Hepatic stellate cell (primary cell): ENCODE results near the gene PWP2.
"Not testable (repeated sequence)": the region's sequence is repeated elsewhere in the genome, so short reads cannot be mapped to it uniquely, and the experiment has no call there.

ENCODE experiments used
- DNase-seq: peaks from one replicate; pipeline ENCODE4 v3.0.0; 2011; ENCODE audit warnings: low spot score

The PWP2 gene

GRCh38 chr21:44107026-44107501 is at the start of gene PWP2:
PWP2 (plus strand) TSS chr21:44107399; CDS start chr21:44107417, 18 bp downstream.
- DNase-seq: not testable (repeated sequence)

GRCh38 chr21:44057960-44058651 is 49.1 kb upstream of the PWP2 start:
- DNase-seq: no peak

- no peak for DNase-seq
Observed at GRCh38 chr21:44058652-44058964, 48.6 kb upstream of the PWP2 start.

GRCh38 chr21:44058981-44059380 is 48.2 kb upstream of the PWP2 start:
- no peak for DNase-seq

GRCh38 chr21:44059710-44060109 is 47.5 kb upstream of the PWP2 start:
- no peak for DNase-seq

DNA sequence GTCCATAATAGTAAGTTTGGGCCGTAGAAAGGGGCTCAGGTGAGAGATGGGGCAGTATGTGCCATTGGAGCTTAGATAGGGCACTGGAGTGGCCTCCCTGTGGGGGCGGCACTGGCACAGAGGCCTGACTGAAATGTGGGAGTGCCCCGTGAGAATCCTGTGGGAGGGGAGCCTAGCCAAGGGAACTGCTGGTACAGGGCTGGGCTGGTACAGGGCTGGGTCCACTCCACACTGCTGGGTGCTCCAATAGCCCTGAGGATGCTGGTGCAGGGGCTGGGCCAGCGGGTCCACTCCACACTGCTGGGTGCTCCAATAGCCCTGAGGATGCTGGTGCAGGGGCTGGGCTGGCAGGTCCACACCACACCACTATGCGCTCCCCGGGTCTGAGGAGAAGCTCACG is 44.8 kb upstream of the PWP2 start:
- DNase-seq: no peak

DNA sequence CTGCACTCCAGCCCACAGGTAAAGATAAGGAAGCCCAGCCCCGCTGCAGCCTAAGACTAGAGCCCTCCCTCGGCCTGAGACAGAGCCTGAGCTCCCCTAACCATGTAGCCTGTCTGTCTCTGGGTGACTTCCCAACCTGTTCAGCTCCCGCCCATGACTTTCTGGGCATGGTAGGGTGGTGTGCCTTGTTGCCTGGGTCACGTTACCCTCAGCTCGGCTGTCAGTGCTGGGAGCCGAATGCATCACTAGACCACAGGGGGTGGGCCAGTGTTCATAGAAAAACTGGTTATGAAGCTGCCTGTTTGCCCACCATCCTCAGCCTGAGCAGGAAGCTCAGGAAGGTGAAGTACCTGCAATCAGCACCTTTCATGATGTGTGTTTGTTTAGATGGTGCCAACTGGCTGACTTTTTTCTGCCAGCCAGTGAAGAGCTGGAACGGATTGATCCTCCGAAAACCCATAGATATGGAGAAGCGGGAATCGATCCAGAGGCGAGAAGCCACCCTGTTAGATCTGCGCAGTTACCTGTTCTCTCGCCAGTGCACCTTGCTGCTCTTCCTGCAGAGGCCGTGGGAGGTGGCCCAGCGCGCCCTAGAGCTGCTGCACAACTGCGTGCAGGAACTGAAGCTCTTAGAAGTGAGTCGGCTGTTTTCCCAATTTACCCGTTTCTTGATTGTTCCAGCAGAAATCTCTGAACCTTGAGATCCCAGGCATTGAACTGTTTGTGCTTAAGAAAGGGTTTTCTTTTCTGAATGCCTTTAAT is 43.9 kb upstream of the PWP2 start:
- no peak for DNase-seq

GRCh38 chr21:44064852-44065403 is 42.3 kb upstream of the PWP2 start:
- DNase-seq: no peak

- DNase-seq: no peak
Observed at GRCh38 chr21:44065428-44065827, 41.8 kb upstream of the PWP2 start.

DNA sequence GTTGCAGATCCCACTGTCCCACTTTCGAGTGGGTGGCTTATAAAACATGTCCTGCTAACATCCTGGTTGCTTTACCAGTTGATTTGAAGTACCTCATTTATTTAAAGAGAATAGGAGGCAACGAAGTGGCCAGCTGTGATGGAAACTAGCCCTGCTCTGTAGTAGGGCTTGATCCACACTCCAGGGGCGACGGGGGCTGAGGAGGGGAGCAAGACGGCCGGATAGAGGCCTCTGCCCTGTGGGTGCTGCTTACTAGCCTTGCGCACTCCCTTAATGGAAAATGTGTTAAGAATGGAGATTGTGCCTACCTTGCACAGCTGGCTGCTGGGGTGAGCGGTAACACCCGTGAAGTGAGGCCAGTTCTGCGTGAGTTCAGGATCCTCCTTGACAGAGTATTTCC is 41.1 kb upstream of the PWP2 start:
- DNase-seq: no peak

- no peak for DNase-seq
Observed at GRCh38 chr21:44067011-44067839, 40.0 kb upstream of the PWP2 start.

DNA sequence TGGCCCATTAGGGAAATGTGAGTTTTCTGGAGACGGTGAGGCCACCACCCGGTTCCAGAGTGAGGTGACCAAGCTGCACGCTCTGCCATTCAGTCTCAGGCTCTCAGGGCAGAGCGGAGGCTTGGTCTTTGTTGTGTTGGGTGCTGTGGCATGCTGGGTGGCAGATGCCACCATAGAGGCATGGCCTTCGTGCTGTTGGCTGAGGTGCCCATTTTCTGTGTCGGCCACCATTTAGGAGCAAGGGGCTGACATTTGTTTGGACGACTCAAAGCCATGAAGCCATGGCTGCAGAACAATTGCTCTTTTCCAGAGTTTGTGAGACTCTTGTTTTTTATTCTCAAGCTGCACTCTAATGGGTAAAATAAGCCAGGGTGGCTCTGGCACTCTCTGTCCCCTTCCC is 36.8 kb upstream of the PWP2 start:
- no peak for DNase-seq

DNA sequence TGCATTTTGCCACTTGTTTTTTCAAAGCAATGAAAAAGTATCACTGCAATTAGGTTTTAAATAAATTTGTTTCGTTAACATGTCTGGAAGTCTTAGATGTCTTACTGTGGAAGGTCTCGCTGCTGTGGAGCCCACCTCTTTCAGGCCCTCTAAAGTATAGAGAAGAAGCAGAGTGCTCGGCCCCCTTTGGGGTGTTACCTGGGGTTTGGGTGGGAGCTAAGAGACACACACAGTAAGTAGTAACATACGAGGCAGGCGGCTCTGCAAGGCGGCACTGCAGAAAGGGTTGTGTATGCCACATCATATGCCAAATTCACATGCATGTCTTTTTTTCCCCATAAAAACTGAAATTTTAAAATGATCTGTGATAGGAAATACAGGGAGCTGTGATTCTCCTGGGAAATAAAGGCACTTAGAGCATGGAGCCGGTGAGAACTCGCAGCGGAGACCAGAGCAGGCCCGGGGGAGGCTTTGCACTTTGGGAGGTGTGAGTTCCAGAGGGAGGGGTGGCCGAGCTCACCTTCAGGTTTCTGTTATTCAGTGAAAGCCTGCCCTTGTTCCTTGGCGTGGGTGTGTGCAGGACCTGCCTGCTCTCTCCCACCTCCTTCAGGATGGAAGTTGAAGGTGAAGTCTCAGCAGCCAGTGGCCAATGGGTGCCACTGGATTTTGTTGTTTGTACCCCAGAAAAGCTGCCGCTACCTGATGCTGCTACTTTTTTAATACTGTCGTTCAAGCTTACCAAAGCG is 35.7 kb upstream of the PWP2 start:
- no peak for DNase-seq

DNA sequence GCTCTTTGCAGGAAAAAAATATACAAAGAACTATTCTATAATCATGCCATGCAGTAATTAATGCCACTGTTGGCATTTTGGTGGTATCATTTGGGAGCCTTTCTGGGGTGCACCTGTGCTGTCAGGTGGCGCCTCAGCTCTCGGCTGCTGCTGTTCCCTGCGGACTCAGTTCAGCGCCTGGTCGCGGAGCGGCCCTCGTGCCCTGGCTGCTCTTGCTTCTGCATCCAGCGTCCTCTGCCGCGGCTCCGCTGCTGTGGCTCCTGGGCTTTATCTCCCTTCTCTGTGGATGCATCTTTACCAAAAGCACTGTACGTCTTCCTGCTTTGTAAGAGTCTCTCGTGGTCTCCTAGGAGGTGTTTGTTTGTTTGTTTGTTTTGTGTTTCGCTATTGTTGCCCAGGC is 35.1 kb upstream of the PWP2 start:
- no peak for DNase-seq

GRCh38 chr21:44074315-44074958 is 32.8 kb upstream of the PWP2 start:
- no peak for DNase-seq

GRCh38 chr21:44076316-44076715 is 30.9 kb upstream of the PWP2 start:
- DNase-seq: no peak

DNA sequence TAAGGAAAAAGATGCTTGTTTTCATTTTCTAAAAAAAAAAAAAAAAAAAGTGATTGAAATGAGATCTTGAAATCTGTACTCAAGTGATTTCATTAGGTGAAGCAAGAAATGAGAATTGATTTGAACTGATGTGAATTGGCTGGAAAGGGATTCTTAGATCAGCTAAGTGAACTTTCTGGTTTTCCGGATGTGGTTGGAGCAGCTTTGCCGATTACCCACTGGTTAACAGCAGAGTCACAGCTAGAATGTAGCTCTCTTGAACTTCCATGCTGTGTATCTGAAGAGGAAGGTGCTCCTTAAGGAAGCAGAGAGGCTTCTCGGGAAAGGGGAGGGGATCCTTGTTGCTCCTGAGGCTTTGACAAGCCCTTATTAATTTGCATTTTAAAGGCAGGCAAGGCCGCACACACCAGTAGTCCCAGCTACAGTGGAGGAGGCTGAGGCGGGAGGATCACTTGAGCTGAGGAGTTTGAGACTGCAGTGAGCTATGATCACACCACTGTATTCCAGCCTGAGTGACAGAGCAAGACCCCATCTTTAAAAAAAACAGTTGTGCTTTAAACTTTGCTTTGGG is 28.7 kb upstream of the PWP2 start:
- no peak for DNase-seq

DNA sequence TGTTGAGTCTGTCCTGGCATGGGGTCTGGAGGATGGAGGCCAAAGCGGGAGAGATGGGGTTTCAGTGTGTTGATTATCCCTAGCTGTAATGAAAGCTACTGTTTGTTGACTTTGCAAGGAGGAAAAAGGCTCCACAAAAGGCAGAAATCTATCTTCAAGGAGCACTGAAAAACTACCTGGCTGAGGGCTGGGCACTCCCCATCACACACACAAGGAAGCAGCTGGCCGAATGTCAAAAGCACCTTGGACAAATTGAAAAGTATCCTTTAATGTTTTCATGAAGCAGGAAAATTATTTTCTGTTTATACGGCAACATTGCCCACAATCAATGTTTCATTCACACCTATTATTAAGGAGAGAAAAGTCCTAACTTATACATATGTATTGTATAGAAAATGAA is 27.8 kb upstream of the PWP2 start:
- no peak for DNase-seq

GRCh38 chr21:44079846-44080245 is 27.4 kb upstream of the PWP2 start:
- no peak for DNase-seq

DNA sequence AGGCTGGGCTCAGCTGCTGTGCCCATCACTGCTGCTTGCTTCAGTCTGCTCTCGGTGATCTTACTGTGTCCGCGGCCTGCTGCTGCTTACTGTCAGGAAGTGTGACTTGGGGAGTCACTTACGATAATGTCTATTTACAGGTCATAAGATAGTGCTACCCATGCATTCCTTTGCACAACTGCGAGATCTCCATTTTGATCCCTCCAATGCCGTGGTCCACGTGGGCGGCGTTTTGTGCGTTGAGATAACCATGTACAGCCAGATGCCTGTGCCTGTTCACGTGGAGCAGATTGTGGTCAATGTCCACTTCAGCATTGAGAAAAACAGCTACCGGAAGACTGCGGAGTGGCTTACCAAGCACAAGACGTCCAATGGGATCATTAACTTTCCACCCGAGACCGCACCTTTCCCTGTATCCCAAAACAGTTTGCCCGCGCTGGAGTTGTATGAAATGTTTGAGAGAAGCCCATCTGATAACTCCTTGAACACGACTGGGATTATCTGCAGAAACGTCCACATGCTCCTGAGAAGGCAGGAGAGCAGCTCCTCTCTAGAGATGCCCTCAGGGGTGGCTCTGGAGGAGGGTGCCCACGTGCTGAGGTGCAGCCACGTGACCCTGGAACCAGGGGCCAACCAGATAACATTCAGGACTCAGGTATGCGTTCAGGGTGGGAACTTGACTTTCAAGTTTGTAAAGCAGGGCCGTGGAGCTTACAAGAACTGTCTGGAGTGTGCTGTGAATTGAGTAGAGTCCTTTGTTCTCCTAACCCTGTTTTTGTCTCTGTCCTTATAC is 24.4 kb upstream of the PWP2 start:
- DNase-seq: no peak
